GM12878 (cell line): ENCODE measurements around the gene CCR3.

ENCODE experiments used
- ESRRA ChIP-seq: IDR thresholded peaks from 2 replicates; pipeline ENCODE4 v1.6.1; 2012; ENCODE audit warnings: mild to moderate bottlenecking, low read length, improper control_type of control experiment
- EZH2 ChIP-seq: IDR thresholded peaks from 2 replicates; pipeline ENCODE4 v1.6.1; 2012; ENCODE audit warnings: low read depth, mild to moderate bottlenecking, control low read depth, inconsistent platforms, low read length, borderline replicate concordance; ENCODE audit not compliant: control insufficient read depth
- JUNB ChIP-seq: IDR thresholded peaks from 2 replicates; pipeline ENCODE4 v1.6.1; 2016; ENCODE audit warnings: antibody characterized with exemption, mild to moderate bottlenecking
- KDM1A ChIP-seq: fragments of 200-600 bp; sonication (generic); IDR thresholded peaks from 2 replicates; pipeline ENCODE4 v1.6.1; 2016; ENCODE audit warnings: borderline replicate concordance
- TARDBP ChIP-seq: IDR thresholded peaks from 2 replicates; pipeline ENCODE4 v1.6.1; 2016; ENCODE audit warnings: borderline replicate concordance

GRCh38 chr3:46228260-46229242 is 13.7 kb upstream of the CCR3 start:
- TF ChIP-seq KDM1A (no peak), EZH2 (no peak), JUNB (no peak), TARDBP (no peak), ESRRA (no peak)
